ENCODE data around the gene RNF222. TPM values are rescaled to one million over a fixed set of nuclear protein-coding genes. Genes with fewer than 3 reads are reported as not detected.

The RNF222 gene
- total and polyA plus RNA-seq, 2 of the 4 experiments (the other 2 are of a cell fraction) = not detected

DNA sequence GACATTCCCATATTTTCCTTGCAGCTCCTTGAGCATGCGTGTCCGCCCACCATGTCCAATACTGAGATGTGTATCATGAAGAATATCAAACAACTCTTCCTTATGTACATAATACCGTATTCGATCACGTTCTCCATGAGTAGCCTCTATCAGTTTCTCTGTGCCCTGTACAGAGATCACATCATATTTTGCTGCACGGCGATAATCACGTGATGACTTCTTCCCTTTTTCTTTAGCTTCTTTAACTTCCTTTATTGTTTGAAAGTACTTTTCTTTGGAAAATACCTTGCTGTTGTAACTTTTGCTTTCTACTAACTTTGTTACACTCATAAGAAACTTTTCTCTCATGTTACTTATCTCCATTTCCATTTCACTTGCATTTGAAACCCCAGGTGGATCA lies 27.7 kb downstream of the RNF222 start:
- TF ChIP-seq, protein P1, sequence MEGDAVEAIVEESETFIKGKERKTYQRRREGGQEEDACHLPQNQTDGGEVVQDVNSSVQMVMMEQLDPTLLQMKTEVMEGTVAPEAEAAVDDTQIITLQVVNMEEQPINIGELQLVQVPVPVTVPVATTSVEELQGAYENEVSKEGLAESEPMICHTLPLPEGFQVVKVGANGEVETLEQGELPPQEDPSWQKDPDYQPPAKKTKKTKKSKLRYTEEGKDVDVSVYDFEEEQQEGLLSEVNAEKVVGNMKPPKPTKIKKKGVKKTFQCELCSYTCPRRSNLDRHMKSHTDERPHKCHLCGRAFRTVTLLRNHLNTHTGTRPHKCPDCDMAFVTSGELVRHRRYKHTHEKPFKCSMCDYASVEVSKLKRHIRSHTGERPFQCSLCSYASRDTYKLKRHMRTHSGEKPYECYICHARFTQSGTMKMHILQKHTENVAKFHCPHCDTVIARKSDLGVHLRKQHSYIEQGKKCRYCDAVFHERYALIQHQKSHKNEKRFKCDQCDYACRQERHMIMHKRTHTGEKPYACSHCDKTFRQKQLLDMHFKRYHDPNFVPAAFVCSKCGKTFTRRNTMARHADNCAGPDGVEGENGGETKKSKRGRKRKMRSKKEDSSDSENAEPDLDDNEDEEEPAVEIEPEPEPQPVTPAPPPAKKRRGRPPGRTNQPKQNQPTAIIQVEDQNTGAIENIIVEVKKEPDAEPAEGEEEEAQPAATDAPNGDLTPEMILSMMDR (conservative IDR thresholded peaks at IDR 0.05; ENCODE audit: low read depth, low read length) = no peak
- TF ChIP-seq, protein P2, sequence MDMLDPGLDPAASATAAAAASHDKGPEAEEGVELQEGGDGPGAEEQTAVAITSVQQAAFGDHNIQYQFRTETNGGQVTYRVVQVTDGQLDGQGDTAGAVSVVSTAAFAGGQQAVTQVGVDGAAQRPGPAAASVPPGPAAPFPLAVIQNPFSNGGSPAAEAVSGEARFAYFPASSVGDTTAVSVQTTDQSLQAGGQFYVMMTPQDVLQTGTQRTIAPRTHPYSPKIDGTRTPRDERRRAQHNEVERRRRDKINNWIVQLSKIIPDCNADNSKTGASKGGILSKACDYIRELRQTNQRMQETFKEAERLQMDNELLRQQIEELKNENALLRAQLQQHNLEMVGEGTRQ (IDR thresholded peaks at IDR 0.05; ENCODE audit: low read depth, low read length) = no peak
- no peak for TF ChIP-seq RFX5 (IDR thresholded peaks at IDR 0.05; ENCODE audit: low read depth, low read length)
- TF ChIP-seq, protein P3, sequence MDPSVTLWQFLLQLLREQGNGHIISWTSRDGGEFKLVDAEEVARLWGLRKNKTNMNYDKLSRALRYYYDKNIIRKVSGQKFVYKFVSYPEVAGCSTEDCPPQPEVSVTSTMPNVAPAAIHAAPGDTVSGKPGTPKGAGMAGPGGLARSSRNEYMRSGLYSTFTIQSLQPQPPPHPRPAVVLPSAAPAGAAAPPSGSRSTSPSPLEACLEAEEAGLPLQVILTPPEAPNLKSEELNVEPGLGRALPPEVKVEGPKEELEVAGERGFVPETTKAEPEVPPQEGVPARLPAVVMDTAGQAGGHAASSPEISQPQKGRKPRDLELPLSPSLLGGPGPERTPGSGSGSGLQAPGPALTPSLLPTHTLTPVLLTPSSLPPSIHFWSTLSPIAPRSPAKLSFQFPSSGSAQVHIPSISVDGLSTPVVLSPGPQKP (IDR thresholded peaks at IDR 0.05; ENCODE audit: borderline replicate concordance, low read depth, low read length) = no peak
- TF ChIP-seq FOS (IDR thresholded peaks at IDR 0.05; ENCODE audit: low read depth, low read length) = no peak
- TF ChIP-seq MAFK (IDR thresholded peaks at IDR 0.05; ENCODE audit: low read depth, low read length) = no peak
- no peak for TF ChIP-seq NFE2L2 (IDR thresholded peaks at IDR 0.05; ENCODE audit: low read depth, low read length)
- no peak for TF ChIP-seq CHD1 (IDR thresholded peaks at IDR 0.05; ENCODE audit: low read depth, low read length)
- no peak for TF ChIP-seq MAZ (IDR thresholded peaks at IDR 0.05; ENCODE audit: borderline replicate concordance, low read depth, low read length)
- TF ChIP-seq MXI1 (IDR thresholded peaks at IDR 0.05; ENCODE audit: borderline replicate concordance, low read depth, low read length) = no peak
- TF ChIP-seq BHLHE40 (IDR thresholded peaks at IDR 0.05; ENCODE audit: low read depth, low read length) = no peak
- in situ Hi-C loops (cut with MboI; ENCODE audit: low sequenced_read_pairs) (no loop called here), intact Hi-C loops (cut with micrococcal nuclease) (no loop called here), dilution Hi-C loops (cut with HindIII; ENCODE audit: low sequenced_read_pairs, unreplicated experiment) (no loop called here)
- no peak overlapping the region for H3K23ac ChIP-seq (ENCODE audit: low read depth, low read length)
- H3K4me1 ChIP-seq (ENCODE audit: control insufficient read depth, insufficient read depth, low read length) = peaks cover 16% of the 10 kb centered on the region
- no peak overlapping the region for H3K56ac ChIP-seq (ENCODE audit: extremely low read depth, insufficient read depth, low read length)
- H4K91ac ChIP-seq (ENCODE audit: insufficient read depth, low read depth, low read length) = no peak overlapping the region
- no peak overlapping the region for H3K14ac ChIP-seq (replicated peaks; ENCODE audit: low read depth, low read length)
- no peak overlapping the region for H3K4me2 ChIP-seq (ENCODE audit: low read depth, low read length)
- no peak overlapping the region for H3K4ac ChIP-seq (ENCODE audit: low read depth, low read length)
- no peak overlapping the region for H3K27ac ChIP-seq (ENCODE audit: insufficient read depth, low read length)
- no peak overlapping the region for H2BK20ac ChIP-seq (ENCODE audit: low read depth, low read length)
- no peaks in the 10 kb centered on the region for H3K27me3 ChIP-seq (ENCODE audit: control insufficient read depth, insufficient read depth, low read length)
- no TSS peak for BruUV-seq (replicated peaks)
- H2BK15ac ChIP-seq (ENCODE audit: low read depth, low read length) = no peak overlapping the region
- no peak overlapping the region for H4K8ac ChIP-seq (ENCODE audit: low read depth in 2 of 2, low read length in 2 of 2)
- H2AK9ac ChIP-seq (replicated peaks; ENCODE audit: low read depth, low read length, poor library complexity) = no peak overlapping the region
- H3K18ac ChIP-seq (ENCODE audit: low read depth, low read length) = no peak overlapping the region
- peaks cover 5 to 7% of the 10 kb centered on the region in 2 experiments; a peak in 3 of 4 replicates for H3K79me1 ChIP-seq (ENCODE audit: low read depth in 1 of 2, low read length in 2 of 2)
- H2BK120ac ChIP-seq (ENCODE audit: low read depth, low read length) = no peak overlapping the region
- H3K4me3 ChIP-seq (ENCODE audit: insufficient read depth, low read depth, low read length) = no peak overlapping the region
- no peak overlapping the region for H2AFZ ChIP-seq (replicated peaks; ENCODE audit: low read length, poor library complexity)
- ChIA-PET POLR2A (ENCODE audit: unreplicated experiment) (no interaction called here), CTCF (no interaction called here)
- DNase-seq (no peak), ATAC-seq (ENCODE audit: low read depth) (no peak)
- WGBS, 2 experiments (ENCODE audit: extremely low coverage in 2 of 2, insufficient read length in 1 of 2) = no CpG with 5 or more reads among the region's 8 CpGs
- H2BK5ac ChIP-seq (ENCODE audit: low read depth, low read length, poor library complexity, severe bottlenecking) = no peak overlapping the region
- no peak overlapping the region for H2AK5ac ChIP-seq (ENCODE audit: low read depth, low read length)
- peaks cover 15% of the 10 kb centered on the region for H3K9me1 ChIP-seq (ENCODE audit: insufficient read depth, low read length)
- H4K20me1 ChIP-seq (ENCODE audit: insufficient read depth, low read length) = no peaks in the 10 kb centered on the region; the same call in 1 of the 2 replicates
- peaks cover 13% of the 10 kb centered on the region for H3K36me3 ChIP-seq (ENCODE audit: control insufficient read depth, insufficient read depth, low read length)
- no peak overlapping the region for H3K9ac ChIP-seq (ENCODE audit: low read depth, low read length)
- no peaks in the 10 kb centered on the region for H3K9me3 ChIP-seq (ENCODE audit: control insufficient read depth, insufficient read depth, low read length)
- no peak overlapping the region for H4K5ac ChIP-seq (ENCODE audit: low read depth, low read length)

All from IMR-90 (cell line).